ENCODE data around the gene SLC22A2. TPM values are rescaled to one million over a fixed set of nuclear protein-coding genes. Genes with fewer than 3 reads are reported as not detected.

The SLC22A2 gene
- total RNA-seq, 2 donors from 2014 or later, result not detected

DNA sequence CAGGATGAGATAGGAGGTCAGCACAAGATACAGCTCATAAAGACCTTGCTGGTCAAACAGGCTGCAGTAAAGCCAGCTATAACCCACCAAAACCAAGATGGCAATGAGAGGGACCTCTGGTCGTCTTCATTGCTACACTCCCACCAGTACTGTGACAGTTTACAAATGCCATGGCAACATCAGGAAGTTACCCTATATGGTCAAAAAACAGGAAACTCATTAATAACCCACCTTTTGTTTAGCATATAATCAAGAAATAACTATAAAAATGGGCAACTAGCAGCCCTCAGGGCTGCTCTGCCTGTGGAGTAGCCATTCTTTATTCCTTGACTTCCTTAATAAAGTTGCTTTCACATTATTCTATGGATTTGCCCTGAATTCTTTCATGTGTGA lies 30.9 kb downstream of the SLC22A2 start:
- Histone ChIP-seq H3K27ac (no peak overlapping the region), H3K4me3 (no peak overlapping the region), H3K36me3 (no peaks in the 10 kb centered on the region), H3K4me1 (no peaks in the 10 kb centered on the region), H3K27me3 (no peaks in the 10 kb centered on the region), H3K9me3 (no peaks in the 10 kb centered on the region)
- TF ChIP-seq, protein P1, sequence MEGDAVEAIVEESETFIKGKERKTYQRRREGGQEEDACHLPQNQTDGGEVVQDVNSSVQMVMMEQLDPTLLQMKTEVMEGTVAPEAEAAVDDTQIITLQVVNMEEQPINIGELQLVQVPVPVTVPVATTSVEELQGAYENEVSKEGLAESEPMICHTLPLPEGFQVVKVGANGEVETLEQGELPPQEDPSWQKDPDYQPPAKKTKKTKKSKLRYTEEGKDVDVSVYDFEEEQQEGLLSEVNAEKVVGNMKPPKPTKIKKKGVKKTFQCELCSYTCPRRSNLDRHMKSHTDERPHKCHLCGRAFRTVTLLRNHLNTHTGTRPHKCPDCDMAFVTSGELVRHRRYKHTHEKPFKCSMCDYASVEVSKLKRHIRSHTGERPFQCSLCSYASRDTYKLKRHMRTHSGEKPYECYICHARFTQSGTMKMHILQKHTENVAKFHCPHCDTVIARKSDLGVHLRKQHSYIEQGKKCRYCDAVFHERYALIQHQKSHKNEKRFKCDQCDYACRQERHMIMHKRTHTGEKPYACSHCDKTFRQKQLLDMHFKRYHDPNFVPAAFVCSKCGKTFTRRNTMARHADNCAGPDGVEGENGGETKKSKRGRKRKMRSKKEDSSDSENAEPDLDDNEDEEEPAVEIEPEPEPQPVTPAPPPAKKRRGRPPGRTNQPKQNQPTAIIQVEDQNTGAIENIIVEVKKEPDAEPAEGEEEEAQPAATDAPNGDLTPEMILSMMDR (IDR thresholded peaks at IDR 0.05), result no peak
- no peak for DNase-seq (ENCODE audit: low spot score)

DNA sequence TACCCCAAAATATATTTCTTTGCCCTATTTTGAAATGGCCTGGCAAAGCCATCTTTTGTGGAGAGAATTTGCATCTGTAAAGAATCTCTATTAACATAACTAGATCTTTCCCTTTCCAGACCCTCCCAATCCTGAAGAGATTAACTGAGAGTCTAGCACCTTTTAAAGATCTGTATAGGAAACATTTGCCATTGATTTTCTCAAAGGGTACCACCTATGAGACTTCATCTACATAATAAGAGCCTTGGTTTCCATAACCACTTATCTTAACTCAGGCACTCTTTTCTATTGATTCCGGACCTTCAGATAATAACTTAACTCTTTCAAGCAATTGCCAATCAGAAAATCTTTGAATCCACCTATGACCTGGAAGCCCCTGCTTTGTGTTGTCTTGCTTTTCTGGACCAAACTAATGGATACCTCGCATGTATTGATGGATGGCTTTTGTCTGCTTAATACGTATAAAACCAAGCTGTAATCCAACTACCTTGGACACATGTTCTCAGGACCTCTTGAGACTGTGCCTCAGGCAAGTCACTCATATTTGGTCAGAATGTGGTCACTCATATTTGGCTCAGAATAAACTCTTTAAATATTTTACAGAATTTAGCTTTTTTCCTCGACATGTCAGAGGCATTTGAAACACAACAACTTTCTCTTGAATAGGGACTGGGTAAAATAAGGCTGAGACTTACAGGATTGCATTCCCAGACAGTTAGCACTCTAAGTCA lies 31.4 kb downstream of the SLC22A2 start:
- DNase-seq (ENCODE audit: low spot score), result no peak
- Histone ChIP-seq H3K4me3 (no peak overlapping the region), H3K27ac (no peak overlapping the region), H3K9me3 (no peaks in the 10 kb centered on the region), H3K27me3 (no peaks in the 10 kb centered on the region), H3K36me3 (no peaks in the 10 kb centered on the region), H3K4me1 (no peaks in the 10 kb centered on the region)
- TF ChIP-seq, protein P1 (IDR thresholded peaks at IDR 0.05), result no peak

DNA sequence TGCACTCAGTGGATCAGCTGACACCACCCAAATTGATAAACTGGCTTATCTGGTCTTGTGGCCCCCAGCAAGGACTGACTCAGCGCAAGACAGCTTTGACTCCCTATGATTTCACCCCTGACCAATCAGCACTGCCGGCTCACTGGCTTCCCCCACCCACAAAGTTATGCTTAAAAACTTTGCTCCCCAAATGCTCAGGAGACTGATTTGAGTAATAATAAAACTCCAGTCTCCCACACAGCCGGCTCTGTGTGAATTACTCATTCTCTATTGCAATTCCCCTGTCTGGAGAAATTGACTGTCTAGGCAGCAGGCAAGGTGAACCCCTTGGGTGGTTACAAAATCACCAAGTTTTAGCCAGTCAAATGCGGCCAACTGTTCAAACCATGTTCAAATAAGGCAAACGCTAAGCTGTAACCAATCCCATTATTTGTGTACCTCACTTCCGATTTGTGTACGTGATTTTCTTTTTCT lies 32.5 kb downstream of the SLC22A2 start:
- DNase-seq (ENCODE audit: low spot score), result no peak
- H3K27ac ChIP-seq, result no peak overlapping the region
- TF ChIP-seq, protein P1 (IDR thresholded peaks at IDR 0.05), result no peak

DNA sequence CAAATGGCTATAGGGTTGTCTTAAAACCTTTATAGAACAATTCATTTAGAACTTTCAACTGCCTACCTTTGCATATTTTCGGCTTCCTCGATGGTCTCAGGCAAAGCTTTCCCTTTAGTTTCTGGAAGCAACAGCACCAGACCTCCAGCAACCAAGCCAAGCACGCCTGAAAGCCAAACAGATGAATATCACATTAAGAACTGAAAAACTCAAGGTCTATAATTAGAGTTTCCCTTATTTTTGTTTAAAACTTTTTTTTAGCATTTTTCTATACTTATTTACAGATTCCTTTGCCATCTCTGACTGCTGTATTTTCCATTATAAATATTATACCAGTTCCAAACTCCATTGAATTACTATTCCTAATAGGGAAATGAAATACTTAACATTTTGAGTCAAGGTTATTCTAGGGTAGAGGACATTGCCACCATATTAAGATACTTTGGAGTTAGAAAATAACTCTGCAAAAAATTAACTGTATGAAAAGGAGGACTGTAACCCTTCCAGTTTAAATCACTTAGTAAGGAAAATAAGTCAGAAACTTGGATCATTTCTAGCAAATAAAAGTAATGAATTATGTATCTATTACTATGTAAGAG lies 33.9 kb downstream of the SLC22A2 start:
- Histone ChIP-seq H3K36me3 (no peaks in the 10 kb centered on the region), H3K27me3 (no peaks in the 10 kb centered on the region), H3K27ac (no peak overlapping the region), H3K9me3 (no peaks in the 10 kb centered on the region), H3K4me3 (no peak overlapping the region), H3K4me1 (no peaks in the 10 kb centered on the region)
- TF ChIP-seq, protein P1 (IDR thresholded peaks at IDR 0.05), result no peak
- DNase-seq (ENCODE audit: low spot score), result no peak

More for the DNA sequence above, 32.5 kb downstream of the SLC22A2 start:
- H3K4me3 ChIP-seq, result no peak overlapping the region
- H3K4me1 ChIP-seq, result no peaks in the 10 kb centered on the region
- H3K9me3 ChIP-seq, result no peaks in the 10 kb centered on the region
- H3K36me3 ChIP-seq, result no peaks in the 10 kb centered on the region
- H3K27me3 ChIP-seq, result no peaks in the 10 kb centered on the region

DNA sequence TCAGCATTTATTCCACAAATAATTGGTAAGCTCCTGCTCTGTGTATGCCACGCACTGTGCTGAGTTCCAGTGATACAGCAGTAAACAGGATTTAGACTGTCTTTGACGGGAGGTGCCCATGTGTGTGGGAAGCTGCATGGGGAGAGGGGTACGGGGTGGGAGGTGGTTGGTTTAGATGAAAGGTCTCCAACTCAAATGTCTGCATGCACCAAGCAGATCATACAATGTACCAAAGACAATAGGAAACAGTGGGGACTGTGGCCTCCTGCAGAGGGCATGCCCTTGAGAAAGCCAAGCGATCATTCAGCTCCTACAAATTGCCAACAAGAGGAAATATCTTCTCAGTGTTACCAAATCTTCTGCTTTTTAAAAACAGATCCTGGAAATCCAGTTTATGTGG lies 36.1 kb downstream of the SLC22A2 start:
- no peak overlapping the region for H3K4me3 ChIP-seq

More for the DNA sequence above, 36.1 kb downstream of the SLC22A2 start:
- TF ChIP-seq, protein P1 (IDR thresholded peaks at IDR 0.05), result no peak
- no peaks in the 10 kb centered on the region for H3K36me3 ChIP-seq
- no peak for DNase-seq (ENCODE audit: low spot score)
- H3K27me3 ChIP-seq, result no peaks in the 10 kb centered on the region
- H3K4me1 ChIP-seq, result no peaks in the 10 kb centered on the region
- no peaks in the 10 kb centered on the region for H3K9me3 ChIP-seq
- no peak overlapping the region for H3K27ac ChIP-seq

Measured in right atrium auricular region (tissue), 2 donors.